HG02840 (cell line): ENCODE measurements around the gene IGF2BP1.

Experiments
- ATAC-seq: cut with Tn5 transposase; IDR thresholded peaks from one replicate; pipeline ENCODE4 v1.9.1; 2021; ENCODE audit warnings: mild to moderate bottlenecking, moderate library complexity, moderate number of reproducible peaks; ENCODE audit not compliant: unreplicated experiment, low FRiP score

IGF2BP1 gene

GRCh38 chr17:48997103-48997826, at the start of gene IGF2BP1:
Gene IGF2BP1 (plus strand): TSS chr17:48997385. CDS start chr17:48997746, 361 bp downstream.
- no peak for ATAC-seq

GRCh38 chr17:48951572-48951971, 45.6 kb upstream of the IGF2BP1 start:
- ATAC-seq: no peak

- ATAC-seq: no peak
Measured at GRCh38 chr17:48952904-48953303, 44.3 kb upstream of the IGF2BP1 start.

GRCh38 chr17:48954300-48954755, 42.9 kb upstream of the IGF2BP1 start:
- no peak for ATAC-seq

GRCh38 chr17:48960834-48961515, 36.2 kb upstream of the IGF2BP1 start:
- no peak for ATAC-seq

GRCh38 chr17:48961516-48962233, 35.5 kb upstream of the IGF2BP1 start:
- ATAC-seq: no peak

GRCh38 chr17:48970224-48970623, 27.0 kb upstream of the IGF2BP1 start:
- no peak for ATAC-seq

- no peak for ATAC-seq
Measured at GRCh38 chr17:48970865-48971687, 26.1 kb upstream of the IGF2BP1 start.

GRCh38 chr17:48972749-48973097, 24.5 kb upstream of the IGF2BP1 start:
- ATAC-seq: no peak

- ATAC-seq: no peak
Measured at GRCh38 chr17:48973806-48974205, 23.4 kb upstream of the IGF2BP1 start.

GRCh38 chr17:48981927-48982539, 15.2 kb upstream of the IGF2BP1 start:
- no peak for ATAC-seq

- no peak for ATAC-seq
Measured at GRCh38 chr17:48985436-48986245, 11.5 kb upstream of the IGF2BP1 start.

GRCh38 chr17:48989100-48989499, 8.1 kb upstream of the IGF2BP1 start:
- ATAC-seq: no peak

GRCh38 chr17:48990882-48991357, 6.3 kb upstream of the IGF2BP1 start:
- ATAC-seq: no peak

- ATAC-seq: no peak
Measured at GRCh38 chr17:48992444-48992843, 4.7 kb upstream of the IGF2BP1 start.

- ATAC-seq: no peak
Measured at GRCh38 chr17:48993305-48993704, 3.9 kb upstream of the IGF2BP1 start.

GRCh38 chr17:48993951-48994350, 3.2 kb upstream of the IGF2BP1 start:
- no peak for ATAC-seq

GRCh38 chr17:48994549-48995303, 2.5 kb upstream of the IGF2BP1 start:
- ATAC-seq: no peak
